Stimulated activated CD4-positive, alpha-beta T cell treated with anti-CD3 and anti-CD28 coated beads, TNF-alpha, amount 100 ng/mL, for 48 hours (primary cell): Measurements from ENCODE around the gene CLEC10A.
"Not testable (repeated sequence)": the region's sequence is repeated elsewhere in the genome, so short reads cannot be mapped to it uniquely, and the experiment has no call there.

Experiments used
- DNase-seq, 3 donors: peaks; one replicate each; pipeline ENCODE4 v3.0.0-alpha.2; 2020; ENCODE audit warnings: low read depth in 3 of 3

CLEC10A gene, protein sequence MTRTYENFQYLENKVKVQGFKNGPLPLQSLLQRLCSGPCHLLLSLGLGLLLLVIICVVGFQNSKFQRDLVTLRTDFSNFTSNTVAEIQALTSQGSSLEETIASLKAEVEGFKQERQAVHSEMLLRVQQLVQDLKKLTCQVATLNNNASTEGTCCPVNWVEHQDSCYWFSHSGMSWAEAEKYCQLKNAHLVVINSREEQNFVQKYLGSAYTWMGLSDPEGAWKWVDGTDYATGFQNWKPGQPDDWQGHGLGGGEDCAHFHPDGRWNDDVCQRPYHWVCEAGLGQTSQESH

DNA sequence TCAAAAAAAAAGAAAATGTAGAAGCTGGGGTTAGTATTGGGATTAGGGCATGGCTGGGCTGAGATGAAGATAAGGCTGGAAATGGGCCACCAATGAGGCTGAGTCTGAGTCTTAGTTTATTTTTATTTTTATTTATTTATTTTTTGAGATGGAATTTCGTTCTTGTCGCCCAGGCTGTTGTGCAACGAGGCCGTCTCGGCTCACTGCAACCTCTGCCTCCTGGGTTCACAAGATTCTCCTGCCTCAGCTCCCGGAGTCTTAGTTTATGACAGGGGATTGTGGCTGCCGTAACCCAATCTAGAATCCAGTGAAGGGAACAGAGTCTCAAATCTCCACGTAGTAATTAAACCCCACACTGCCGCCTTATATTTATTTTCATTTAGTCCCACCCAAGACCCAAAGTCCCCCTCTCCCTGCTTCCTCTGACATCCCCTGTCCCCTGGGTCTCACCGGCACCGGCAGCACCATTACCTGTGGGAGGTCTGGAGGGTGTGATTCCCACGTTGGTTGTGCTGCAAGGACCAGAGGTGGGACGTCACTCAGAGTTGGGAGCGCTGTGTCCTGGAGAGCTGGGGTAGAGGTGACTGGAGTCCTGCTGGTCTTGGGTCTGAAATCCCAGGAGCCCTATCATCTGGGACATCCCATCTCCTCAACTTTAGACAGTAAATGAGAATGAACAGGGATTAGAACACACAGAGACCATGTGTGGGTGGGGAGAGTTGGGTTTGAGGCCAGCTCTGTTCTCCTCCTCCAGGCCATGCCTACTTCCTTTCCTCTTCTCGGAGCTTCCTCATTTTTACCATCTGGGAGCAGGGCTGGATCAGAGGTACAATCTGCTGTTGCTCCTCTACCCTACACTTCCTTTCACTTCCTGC is at the start of gene CLEC10A:
CLEC10A (minus strand) TSS at position 671 of the 875 bp plus-strand sequence. CDS start 1,439 bp downstream, outside the sequence.
- no peak for DNase-seq

DNA sequence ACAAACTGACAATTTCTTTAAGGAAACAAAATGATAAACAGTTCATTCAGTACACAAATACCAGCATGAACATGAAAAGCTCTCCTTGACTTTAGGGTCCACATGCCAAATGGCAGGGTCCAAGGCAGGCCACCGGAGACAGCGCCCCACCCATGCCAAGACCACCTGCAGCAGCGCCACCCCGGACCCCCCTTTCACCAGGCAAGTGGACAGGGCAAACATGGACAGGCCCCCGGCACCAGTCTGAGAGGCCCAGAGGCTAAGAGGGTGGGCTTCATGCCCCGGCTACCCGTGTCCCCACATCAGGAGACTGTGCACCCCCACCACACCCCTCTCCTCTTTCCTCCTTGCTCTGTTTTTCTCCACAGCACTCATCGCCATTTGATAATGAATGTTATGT is 49.3 kb upstream of the CLEC10A start:
- no peak for DNase-seq

DNA sequence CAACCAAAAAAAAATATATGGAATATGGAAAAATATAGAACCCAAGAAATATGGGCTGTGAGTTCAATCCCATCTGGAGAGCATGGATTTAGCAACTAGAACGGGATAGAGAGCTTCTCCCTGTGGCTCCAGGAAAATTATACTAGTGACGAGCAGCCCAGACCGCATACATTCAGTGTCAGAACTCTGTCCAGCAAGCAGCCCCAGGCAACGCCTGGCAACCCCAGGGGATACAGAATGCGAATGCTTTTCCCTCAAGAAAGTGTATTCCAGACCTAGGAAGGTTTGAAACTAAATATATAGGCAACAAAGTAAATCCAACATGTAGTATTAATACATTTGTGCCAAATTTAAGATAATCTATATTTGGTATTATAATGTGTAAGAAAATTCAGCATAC is 48.1 kb upstream of the CLEC10A start:
- no peak for DNase-seq

DNA sequence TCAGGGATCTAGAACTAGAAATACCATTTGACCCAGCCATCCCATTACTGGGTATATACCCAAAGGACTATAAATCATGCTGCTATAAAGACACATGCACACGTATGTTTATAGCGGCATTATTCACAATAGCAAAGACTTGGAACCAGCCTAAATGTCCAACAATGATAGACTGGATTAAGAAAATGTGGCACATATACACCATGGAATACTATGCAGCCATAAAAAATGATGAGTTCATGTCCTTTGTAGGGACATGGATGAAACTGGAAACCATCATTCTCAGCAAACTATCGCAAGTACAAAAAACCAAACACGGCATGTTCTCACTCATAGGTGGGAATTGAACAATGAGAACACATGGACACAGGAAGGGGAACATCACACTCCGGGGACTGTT is 47.5 kb upstream of the CLEC10A start:
- not testable (repeated sequence) for DNase-seq

DNA sequence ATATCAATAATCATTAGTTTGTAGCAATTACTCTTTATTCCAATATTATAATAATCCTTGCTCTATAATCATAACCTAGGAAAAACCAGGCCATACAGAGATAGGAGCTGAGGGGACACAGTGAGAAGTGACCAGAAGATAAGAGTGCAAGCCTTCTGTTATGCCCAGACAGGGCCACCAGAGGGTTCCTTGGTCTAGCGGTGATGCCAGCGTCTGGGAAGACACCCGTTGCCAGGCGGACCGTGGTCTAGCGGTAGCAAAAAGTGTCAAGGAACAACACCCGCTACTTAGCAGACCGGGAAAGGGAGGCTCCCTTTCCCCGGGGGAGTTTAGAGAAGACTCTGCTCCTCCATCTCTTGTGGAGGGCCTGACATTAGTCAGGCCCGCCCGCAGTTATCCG is 46.3 kb upstream of the CLEC10A start:
- DNase-seq, result not testable (repeated sequence)

DNA sequence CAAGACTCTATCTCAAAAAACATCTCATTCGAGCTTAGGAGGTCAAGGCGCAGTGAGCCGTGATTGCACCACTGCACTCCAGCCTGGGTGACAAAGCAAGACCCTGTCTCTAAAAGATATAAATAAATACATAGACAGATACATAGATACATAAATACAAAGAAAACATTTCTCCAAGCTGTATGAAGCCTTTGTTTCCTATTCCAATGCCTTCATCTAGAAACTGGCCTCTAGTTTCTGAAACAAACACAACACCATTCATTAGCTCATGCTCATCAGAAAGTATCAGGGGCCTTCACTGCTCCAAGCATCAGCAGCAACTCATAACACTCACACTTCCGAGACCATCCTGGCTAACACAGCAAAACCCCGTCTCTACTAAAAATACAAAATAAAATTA is 44.9 kb upstream of the CLEC10A start:
- DNase-seq, result no peak

DNA sequence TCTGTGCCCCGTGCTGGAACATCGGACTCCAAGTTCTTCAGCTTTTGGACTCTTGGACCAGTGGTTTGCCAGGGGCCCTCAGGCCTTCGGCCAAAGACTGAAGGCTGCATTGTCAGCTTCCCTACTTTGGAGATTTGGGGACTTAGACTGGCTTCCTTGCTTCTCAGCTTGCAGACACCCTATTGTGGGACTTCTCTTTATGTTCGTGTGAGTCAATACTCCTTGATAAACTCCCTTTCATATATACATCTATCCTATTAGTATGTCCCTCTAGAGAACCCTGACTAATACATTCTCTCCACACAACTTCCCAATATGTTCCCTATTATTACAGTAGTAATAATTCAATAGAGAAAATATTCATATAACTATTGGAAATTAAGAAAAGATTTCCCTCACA is 43.8 kb upstream of the CLEC10A start:
- DNase-seq, result no peak

DNA sequence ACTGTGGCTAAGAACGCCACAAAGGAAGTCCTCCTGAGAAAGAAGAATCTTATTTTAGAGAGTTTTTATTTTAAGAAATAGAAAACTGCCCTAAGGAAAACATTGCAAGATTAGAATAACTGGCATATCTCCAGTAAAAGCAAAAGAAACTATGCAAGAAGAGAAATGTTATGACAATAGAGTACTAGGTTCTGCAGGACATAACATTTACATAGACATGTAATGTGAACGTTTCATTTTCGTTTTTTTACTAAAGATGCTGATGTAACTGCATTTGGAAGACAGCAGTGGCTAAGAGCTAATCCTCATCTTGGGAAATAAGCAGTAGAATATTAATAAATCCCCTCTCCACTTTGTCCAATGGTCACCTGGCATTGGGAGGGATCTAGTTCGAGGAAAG is 42.3 kb upstream of the CLEC10A start:
- DNase-seq, result no peak

DNA sequence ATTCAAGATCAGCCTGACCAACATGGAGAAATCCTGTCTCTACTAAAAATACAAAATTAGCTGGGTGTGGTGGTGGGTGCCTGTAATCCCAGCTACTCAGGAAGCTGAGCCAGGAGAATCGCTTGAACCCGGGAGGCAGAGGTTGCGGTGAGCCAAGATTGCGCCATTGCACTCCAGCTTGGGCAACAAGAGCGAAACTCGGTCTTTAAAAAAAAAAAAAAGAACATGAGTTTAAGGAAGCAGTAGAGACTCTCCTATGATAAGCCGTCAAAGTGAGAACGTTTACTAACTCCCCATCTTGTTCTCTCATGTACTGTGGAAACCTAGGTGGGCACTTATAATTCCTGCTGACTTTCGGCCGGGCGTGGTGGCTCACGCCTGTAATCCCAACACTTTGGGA is 40.6 kb upstream of the CLEC10A start:
- DNase-seq, result not testable (repeated sequence)

DNA sequence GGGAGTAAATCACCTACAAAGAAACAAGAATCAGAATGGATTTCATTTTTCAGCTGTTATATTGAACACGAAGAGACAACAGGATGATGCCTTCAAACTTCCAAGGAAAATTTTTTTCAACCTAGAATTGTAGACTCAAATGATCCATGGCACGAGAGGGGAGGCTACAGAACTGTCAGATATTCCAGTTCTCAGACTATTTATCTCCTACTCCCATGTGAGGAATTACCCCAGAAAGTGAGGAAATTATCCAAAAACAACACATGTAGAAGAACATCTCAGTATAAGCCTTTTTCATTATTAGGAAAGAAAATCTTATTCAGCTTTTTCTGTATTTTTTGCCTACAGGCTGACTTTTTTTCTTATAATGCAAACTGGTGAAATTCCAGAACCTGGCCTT is 40.1 kb upstream of the CLEC10A start:
- DNase-seq, result no peak

DNA sequence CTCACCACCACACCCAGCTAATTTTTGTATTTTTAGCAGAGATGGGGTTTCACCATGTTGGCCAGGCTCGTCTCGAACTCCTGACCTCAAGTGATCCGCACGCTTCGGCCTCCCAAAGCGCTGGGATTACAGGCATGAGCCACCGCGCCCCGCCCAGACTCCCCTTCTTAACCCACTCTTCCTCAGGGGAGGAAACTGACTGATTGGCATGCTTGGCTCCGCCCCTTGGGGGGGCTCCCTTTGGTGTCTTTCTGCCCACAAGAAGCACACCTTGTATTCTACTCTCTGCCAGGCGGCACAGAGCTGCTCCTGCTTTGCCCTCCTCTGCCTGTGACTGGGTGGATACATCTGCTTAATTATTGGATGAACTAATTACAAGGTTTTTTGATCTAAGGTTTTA is 39.3 kb upstream of the CLEC10A start:
- no peak for DNase-seq

DNA sequence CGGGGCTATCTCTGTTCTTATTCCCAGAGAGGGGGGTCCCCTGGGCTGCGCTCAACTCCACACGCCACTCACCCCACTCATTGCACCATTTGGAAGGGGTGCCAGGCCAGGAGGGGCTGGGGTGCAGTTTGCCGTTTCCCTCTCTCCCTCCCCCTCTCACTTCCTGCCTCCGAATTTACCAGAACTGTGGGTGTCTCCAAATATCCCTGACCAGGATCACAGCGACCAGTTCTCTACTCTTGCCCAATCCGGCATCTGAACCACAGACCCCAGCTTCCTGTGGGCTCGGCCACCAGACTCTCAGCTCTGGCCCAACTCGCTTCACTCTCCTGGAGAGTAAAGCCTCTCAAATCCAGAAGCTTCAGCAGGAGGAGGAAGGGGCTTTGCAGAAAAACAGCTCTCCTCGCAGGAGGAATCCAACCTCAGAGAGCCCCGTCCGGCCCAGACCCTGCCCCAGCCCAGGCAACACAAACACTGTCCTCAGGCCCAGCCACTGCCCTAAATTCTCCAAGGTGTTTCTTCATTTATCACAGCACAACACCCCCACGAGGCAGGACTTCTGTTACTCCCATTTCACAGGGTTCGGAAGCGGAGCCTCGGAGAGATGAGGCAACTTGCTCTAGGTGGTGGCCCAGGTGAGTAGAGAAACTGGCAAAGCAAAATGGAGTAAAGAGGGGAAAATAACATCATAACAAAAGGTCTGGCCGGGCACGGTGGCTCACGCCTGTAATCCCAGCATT is 35.0 kb upstream of the CLEC10A start:
- no peak for DNase-seq

DNA sequence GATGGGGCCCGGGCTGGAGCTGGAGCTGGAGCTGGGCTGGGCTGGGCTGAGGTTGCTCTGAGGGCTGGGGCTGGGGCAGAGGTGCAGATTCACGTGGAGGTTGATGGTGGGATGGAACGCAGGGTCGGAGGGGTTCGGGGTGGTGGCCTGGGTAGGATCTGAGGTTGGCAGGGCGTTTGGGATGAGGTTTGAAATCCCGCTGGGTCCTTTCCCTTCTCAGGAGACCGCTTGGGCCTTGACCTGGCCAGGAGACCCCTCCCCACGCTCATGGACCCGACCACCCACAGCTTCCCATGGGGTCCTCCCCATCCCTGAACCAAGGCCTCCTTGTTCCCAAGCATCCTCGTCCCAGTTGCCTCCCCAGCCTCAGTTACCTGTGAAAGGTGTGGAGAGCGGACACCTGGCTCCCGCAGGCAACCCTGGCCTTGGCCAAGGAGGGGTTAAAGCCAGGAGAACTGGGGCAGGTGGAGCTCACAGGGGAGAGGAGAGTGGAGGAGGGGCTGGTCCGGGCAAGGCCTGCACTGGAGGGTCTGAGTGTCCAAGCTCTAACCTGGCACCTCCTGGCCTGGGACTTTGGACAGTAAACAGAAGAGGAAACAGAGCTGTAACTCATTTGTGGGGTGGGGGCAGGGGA is 34.3 kb upstream of the CLEC10A start, which contains the start of gene ASGR2:
ASGR2 (minus strand) TSS at position 582 of the 634 bp plus-strand sequence. CDS start 582 bp downstream, outside the sequence.
- DNase-seq, result no peak

DNA sequence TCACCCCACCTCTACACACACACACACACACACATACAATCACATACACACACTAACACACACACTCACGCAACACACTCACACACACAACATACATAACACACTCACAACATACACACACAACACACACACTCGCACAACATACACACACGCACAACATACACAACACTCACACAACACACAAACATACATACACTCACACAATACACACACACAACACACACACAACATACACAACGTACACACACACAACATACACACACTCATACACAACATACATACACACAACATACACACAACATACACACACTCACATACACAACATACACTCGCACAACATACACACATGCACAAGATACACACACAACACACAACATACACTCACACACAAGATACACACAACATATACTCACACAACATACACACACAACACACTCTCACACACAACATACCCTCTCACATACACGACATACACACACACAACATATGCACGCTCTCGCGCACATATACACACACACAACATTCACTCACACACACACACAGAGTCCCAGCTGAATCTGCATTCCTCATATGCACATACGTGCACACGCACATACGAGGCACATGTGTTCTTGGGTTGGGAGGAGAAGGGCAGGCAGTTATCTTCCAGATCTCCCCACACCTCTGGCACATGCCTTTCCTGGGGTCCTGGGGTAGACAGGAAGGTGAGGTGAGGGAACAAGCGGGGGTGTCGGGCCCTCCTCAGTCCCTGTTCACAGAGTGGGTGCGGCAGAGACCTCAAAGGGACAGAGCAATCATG is 33.4 kb upstream of the CLEC10A start:
- DNase-seq, result no peak

DNA sequence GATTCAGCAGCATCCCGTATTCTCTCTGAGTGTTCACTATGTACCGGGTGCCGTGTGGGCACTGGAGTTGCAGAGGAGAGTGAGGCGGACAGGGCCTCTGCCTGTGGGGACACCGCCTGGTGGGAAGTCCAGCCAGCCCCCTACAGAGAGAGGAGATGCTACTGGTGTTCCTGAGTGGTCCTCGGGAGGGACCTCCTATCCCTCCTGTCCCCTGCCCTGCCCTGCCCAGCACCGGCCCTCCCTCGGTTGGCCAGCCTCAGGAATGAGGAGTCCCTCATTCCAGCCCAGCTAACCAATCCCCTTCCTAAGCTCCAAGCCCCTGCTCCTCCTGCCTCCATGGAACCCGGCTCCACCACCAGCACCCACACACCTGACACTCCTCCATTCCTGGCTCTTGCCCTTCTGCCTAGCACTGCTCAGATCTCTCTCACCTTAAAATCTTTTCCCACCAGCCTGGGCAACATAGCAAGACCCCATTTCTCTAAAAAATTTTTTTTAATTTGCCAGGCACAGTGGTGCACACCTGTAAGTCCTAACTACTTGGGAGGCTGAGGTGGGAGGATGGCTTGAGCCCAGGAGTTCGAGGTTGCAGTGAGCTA is 32.6 kb upstream of the CLEC10A start:
- no peak for DNase-seq

DNA sequence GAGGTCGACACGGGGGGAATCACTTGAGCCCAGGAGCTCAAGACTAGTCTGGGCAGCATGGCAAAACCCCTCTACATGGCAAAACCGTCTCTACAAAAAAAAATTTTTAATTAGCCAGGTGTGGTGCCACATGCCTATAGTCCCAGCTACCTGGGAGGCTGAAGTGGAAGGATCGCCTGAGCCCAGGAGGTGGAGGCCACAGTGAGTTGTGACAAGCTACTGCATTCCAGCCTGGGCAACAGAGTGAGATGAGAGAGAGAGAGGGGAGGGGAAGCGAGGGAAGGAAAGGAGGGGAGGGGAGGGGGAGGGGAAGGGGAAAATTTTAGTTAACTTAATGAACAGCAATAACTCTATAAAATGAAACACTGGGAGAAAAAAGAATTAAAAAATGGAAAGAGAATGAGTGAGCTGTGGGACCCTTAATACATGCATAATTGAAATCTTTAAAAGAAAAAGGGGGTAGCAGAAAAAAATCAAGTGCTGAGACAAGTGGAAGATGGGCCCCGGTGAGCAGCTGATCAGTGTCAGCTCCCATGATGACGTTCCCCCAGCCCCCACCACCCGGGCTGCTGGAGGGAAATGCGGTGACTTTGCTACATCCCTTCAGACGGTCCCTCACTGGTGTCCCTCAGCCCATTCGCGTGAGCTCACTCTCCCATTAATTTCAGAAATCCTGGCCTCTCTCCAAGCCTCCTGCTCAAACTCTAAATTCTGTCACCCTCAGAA is 31.9 kb upstream of the CLEC10A start:
- no peak for DNase-seq

DNA sequence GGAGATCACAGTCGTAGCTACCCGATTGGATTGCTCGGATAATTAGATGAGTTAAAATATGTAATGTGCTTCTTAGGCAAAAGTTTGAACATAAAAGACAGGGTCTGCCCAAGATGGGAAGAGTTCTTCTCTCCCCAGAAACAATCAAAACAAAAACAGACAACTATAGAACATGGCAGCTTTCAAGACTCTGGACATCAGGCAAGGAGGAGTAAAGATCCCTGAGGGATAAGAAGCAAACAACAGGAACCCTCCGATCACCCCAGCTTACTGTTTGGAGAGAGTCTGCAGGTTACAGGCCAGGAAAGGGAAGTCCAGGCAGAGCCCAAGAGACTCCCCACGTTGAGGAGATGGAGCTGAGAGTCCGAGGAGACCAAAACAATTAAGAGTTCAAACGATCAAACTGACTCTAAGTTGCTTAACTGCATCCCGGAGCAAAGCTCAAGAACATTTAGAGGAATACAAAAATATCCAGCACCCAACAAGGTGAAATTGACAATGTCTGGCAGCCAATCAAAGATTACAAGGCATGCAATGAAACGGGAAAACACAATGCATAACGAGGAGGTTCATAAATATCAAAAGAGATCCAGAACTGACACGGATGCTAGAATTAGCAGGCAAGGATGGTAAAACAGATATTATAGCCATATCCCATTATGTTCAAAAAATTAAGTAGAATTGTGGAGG is 30.7 kb upstream of the CLEC10A start:
- DNase-seq, result no peak

DNA sequence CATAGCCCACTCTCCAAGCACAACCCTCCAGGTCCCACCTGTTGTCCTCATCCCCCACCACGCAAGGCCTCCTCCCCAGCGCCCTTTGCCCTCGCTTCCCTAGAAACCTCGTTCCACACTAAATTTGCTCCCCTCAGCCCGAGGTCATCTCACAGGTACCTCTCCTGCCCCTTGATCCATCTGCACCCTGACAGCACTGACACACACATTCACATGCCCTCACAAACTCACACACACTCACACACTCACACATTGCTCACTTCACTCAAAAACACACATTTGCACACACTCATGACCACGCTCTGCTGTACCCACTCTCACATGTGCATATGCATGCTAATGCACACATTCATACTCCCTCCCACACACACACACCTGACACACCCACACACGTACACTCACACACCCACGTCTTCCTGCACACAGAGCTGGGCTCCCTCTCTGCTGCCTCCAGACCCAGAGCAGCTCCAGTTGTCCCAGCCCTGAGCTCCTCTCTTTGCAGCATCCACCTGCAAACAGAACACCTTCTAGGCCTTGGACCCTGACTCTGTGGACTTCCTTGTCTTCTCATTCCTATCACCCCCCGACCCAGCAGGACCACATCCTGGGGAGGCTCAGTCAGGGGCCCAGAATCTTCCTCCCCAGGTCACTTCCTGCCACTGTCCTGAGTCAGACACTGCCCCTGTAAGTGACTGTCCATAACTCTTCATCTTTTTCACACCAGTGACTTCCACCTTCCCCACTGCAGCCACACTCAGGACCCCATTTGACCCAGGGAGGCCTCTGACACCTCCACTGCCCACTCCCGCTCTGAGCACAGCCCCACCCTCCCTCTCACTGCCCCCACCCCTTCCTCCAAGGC is 29.6 kb upstream of the CLEC10A start:
- DNase-seq, result no peak
